RWPE1 (cell line): ENCODE results near the gene MAP2K6.

Source experiments
- CTCF ChIA-PET: fragments of 350-600 bp; sonication (Branson Sonifier 250); formaldehyde crosslinking; extraction: SDS; loops from one replicate; lab custom pipeline; 2021; lab: Yijun Ruan, JAX
- POLR2A ChIA-PET: fragments of 400-600 bp; formaldehyde crosslinking; extraction: SDS; loops from one replicate; lab custom pipeline; 2020; ENCODE audit warnings: antibody characterized with exemption; ENCODE audit not compliant: low non-redundant PET; lab: Yijun Ruan, JAX
- DNase-seq: peaks from one replicate; pipeline ENCODE4 v3.0.0; 2012; ENCODE audit warnings: low spot score
- H3K27ac ChIP-seq: fragments of 450-650 bp; 2 replicates; pipeline ENCODE4 v1.5.1; 2017
- CTCF ChIP-seq: fragments of 450-650 bp; conservative IDR thresholded peaks from 2 replicates; pipeline ENCODE4 v1.5.1; 2017; ENCODE audit warnings: low read depth, mild to moderate bottlenecking

MAP2K6 gene

GRCh38 chr17:69557339-69557738 is 142.8 kb downstream of the MAP2K6 start:
- H3K27ac ChIP-seq = no peak overlapping the region
- TF ChIP-seq CTCF = no peak
- DNase-seq = no peak
- CTCF ChIA-PET = interaction anchor here (0.7 kb wide), 1 partner anchor 1108 kb away, joined by 5 read pairs; no protein-coding TSS in a partner anchor
- POLR2A ChIA-PET = no interaction called here

- DNase-seq = no peak
- ChIA-PET POLR2A (no interaction called here), CTCF (no interaction called here)
- H3K27ac ChIP-seq = no peak overlapping the region
- TF ChIP-seq CTCF = no peak
Observed at GRCh38 chr17:69558796-69559195, 144.3 kb downstream of the MAP2K6 start.

GRCh38 chr17:69560987-69561441 is 146.5 kb downstream of the MAP2K6 start:
- no peak for DNase-seq
- TF ChIP-seq CTCF = no peak
- H3K27ac ChIP-seq = no peak overlapping the region
- CTCF ChIA-PET = interaction anchor here (0.6 kb wide), 1 partner anchor 38 kb away, joined by 3 read pairs; no protein-coding TSS in a partner anchor
- POLR2A ChIA-PET = no interaction called here

- no peak overlapping the region for H3K27ac ChIP-seq
- ChIA-PET POLR2A (no interaction called here), CTCF (no interaction called here)
- TF ChIP-seq CTCF = no peak
- no peak for DNase-seq
Observed at GRCh38 chr17:69561462-69561861, 147.0 kb downstream of the MAP2K6 start.

GRCh38 chr17:69565447-69565846 is 150.9 kb downstream of the MAP2K6 start:
- no peak for DNase-seq
- no peak overlapping the region for H3K27ac ChIP-seq
- no peak for TF ChIP-seq CTCF
- ChIA-PET POLR2A (no interaction called here), CTCF (no interaction called here)

GRCh38 chr17:69567130-69567529 is 152.6 kb downstream of the MAP2K6 start:
- no peak for DNase-seq
- no peak overlapping the region for H3K27ac ChIP-seq
- CTCF ChIA-PET = no interaction called here
- no peak for TF ChIP-seq CTCF
- POLR2A ChIA-PET = no interaction called here
